IPS-20b (cell line): Measurements from ENCODE around the gene SRPK1.

ENCODE experiments used
- H3K27ac ChIP-seq: one replicate; pipeline ENCODE4 v1.5.1; 2013; ENCODE audit warnings: low read length
- H3K27me3 ChIP-seq: 2 replicates; pipeline ENCODE4 v1.6.1; 2013; ENCODE audit warnings: mild to moderate bottlenecking, low read length, inconsistent platforms; ENCODE audit not compliant: insufficient read depth
- H3K36me3 ChIP-seq: 2 replicates; pipeline ENCODE4 v1.6.1; 2013; ENCODE audit warnings: low read depth, mild to moderate bottlenecking, inconsistent platforms, low read length, moderate library complexity; ENCODE audit not compliant: insufficient read depth
- H3K4me1 ChIP-seq: 2 replicates; pipeline ENCODE4 v1.6.1; 2013; ENCODE audit warnings: mild to moderate bottlenecking, control low read depth, inconsistent platforms, low read length, moderate library complexity; ENCODE audit not compliant: insufficient read depth
- H3K4me3 ChIP-seq: 2 replicates; pipeline ENCODE4 v1.5.1; 2013; ENCODE audit warnings: mild to moderate bottlenecking, low read length, inconsistent platforms
- H3K9ac ChIP-seq: 2 replicates; pipeline ENCODE4 v1.6.1; 2013; ENCODE audit warnings: low read depth, mild to moderate bottlenecking, inconsistent platforms, low read length, moderate library complexity
- H3K9me3 ChIP-seq: 2 replicates; pipeline ENCODE4 v1.6.1; 2013; ENCODE audit warnings: mild to moderate bottlenecking, low read depth, low read length, inconsistent platforms; ENCODE audit not compliant: insufficient read depth

SRPK1 gene

DNA sequence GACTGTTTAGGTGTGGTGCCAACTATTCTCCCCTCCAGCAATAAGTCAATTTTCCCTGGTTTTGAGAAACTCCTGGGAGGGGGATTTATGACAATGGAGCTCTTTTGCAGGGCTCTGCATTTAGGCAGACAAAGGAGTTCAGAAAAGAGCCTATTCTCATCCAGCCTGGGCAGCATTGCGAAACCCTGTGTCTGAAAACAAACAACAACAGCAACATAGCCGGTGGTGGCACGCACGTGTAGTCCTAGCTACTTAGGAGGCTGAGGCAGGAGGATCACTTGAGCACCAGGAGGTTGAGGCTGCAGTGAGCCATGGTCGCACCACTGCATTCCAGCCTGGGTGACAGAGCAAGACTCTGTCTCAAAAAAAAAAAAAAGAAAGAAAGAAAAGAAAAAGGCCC is 130.2 kb downstream of the SRPK1 start:
- H3K4me1 ChIP-seq = no peaks in the 10 kb centered on the region

DNA sequence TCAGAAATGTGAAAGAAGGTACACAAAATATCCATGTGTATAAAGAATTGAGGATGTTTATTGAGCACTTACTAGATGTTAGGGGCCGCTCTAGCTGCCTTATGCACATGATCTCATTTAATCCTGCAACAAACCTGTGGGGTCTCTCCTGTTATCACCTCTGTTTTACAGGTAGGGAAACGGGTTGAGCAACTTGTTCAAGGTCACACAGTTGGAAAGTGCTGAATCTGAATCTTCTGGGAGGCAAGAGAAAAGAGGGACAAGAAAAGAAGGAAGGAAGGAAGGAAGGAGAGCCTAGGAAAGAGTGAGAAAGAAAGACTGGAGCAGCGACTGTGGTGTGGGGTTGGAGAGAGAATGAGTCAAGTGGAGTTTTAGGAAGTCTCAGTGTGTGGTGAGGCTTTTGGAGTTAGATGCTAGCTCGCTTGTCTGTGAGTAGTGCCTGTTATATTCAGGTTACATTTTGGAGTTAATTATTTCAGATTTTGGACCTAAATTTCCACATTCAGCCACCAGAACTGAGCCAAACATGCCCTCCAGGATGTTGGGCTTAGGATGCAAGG is 132.4 kb downstream of the SRPK1 start:
- no peaks in the 10 kb centered on the region for H3K36me3 ChIP-seq
- H3K27ac ChIP-seq = no peak overlapping the region
- peaks cover 5% of the 10 kb centered on the region for H3K27me3 ChIP-seq
- no peaks in the 10 kb centered on the region for H3K9me3 ChIP-seq
- no peaks in the 10 kb centered on the region for H3K4me1 ChIP-seq
- no peak overlapping the region for H3K4me3 ChIP-seq
- no peak overlapping the region for H3K9ac ChIP-seq

More for the DNA sequence above, 130.2 kb downstream of the SRPK1 start:
- Histone ChIP-seq H3K36me3 (no peaks in the 10 kb centered on the region), H3K27me3 (peaks cover 5% of the 10 kb centered on the region), H3K9ac (no peak overlapping the region), H3K9me3 (no peaks in the 10 kb centered on the region), H3K4me3 (no peak overlapping the region), H3K27ac (no peak overlapping the region)

DNA sequence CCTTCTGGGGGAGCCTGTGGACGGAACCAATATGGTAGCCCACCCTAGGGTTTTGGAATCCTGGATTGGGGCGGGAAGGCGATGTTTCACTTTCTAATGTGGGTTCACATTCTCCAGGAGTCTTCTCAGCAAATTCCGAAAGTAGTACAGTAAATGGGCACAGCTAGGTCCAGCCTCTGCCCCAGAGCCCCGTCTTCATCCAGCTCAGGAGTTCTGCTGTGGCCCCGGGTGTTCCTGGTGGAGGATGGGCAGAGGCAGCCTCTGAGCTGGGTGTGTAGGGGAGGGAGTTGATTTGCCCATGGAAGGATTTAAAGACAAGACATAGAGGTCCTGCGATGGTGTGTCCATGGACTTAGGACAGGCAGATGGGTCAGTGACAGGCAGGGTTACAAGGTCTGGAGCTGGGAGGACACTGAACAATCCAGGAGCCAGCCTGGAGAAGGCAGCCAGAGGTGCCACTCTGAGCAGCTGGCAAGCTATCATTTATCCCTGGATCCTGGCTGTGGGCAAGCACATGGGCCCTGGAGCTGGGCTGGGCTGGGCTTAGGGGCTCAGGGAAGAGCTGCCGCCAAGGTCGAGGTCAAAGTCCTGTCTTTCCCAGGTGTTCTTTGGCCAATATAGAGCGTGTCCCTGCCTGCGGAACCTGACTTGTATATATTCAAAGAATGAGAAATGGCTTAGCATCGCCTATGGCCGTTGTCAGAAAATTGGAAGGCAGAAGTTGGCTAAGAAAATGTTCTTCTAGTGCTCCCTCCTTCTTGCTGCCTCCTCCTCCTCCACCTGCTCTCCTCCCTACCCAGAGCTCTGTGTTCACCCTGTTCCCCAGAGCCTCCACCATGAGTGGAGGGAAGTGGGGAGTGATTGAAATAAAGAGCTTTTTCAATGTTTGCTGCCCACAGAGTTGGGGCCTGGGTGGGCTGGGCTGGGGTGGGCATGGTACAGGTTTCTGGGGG is 133.4 kb downstream of the SRPK1 start:
- Histone ChIP-seq H3K4me1 (no peaks in the 10 kb centered on the region), H3K9ac (no peak overlapping the region), H3K27me3 (peaks cover 5% of the 10 kb centered on the region), H3K27ac (no peak overlapping the region), H3K9me3 (no peaks in the 10 kb centered on the region), H3K36me3 (no peaks in the 10 kb centered on the region), H3K4me3 (no peak overlapping the region)

DNA sequence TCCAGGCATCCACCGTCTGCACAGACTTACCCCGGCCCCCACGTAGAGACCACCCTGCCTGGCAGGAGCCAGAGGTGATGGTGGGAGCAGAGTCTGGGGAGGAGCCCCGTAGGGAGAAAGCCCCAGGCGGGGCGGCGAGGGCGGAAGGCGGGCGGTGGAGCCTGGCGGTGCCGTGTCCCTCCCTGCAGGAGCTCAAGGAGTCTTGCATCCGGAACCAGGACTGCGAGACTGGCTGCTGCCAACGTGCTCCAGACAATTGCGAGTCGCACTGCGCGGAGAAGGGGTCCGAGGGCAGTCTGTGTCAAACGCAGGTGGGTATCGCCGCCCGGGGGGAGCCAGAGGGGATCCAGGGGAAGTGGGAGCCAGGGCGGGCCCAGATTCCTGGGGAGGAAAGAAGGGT is 134.1 kb downstream of the SRPK1 start:
- no peaks in the 10 kb centered on the region for H3K9me3 ChIP-seq
- H3K9ac ChIP-seq = no peak overlapping the region
- no peaks in the 10 kb centered on the region for H3K4me1 ChIP-seq
- no peak overlapping the region for H3K27ac ChIP-seq
- H3K36me3 ChIP-seq = no peaks in the 10 kb centered on the region
- H3K27me3 ChIP-seq = peaks cover 5% of the 10 kb centered on the region
- no peak overlapping the region for H3K4me3 ChIP-seq

DNA sequence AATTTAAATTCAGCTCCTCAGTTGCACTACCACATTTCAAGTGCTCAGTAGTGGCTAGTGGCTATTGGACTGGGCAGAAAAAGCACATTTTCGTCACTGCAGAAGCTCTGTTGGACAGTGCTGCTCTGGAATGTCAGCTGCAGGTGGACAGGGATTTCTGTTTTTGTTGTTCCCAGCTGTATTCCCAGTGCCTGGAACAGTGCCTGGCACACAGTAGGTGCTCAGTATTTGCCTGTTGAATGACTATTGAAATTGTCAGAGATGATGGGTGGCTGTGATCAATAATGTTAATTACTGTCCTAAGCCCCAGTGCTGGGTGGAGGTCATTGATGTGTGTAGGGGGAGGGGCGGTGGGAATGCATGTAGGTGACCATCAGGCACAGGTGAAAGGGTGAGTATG is 134.6 kb downstream of the SRPK1 start:
- Histone ChIP-seq H3K27me3 (peaks cover 5% of the 10 kb centered on the region), H3K4me3 (no peak overlapping the region), H3K27ac (no peak overlapping the region), H3K4me1 (no peaks in the 10 kb centered on the region), H3K9ac (no peak overlapping the region), H3K36me3 (no peaks in the 10 kb centered on the region), H3K9me3 (no peaks in the 10 kb centered on the region)

DNA sequence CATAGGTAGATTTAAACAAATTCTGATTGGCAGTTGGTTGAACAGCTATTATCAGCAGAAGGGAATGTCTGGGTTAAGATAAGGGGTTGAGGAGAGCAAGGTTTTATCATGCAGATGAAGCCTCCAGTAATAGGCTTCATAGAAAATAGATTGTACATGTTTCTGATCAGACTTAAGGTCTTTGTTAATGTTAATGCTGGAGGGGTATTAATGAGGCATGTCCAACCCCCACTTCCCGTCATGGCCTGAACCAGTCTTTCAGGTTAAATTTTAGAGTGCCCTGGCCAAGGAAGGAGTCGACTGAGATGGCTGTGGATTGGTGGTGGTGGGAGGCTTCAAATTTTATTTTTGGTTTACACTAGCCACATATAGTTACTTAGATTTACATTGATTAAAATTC is 136.7 kb downstream of the SRPK1 start:
- H3K4me3 ChIP-seq = no peak overlapping the region
- H3K9me3 ChIP-seq = no peaks in the 10 kb centered on the region
- H3K27me3 ChIP-seq = peaks cover 5% of the 10 kb centered on the region
- no peak overlapping the region for H3K27ac ChIP-seq
- H3K4me1 ChIP-seq = no peaks in the 10 kb centered on the region
- no peaks in the 10 kb centered on the region for H3K36me3 ChIP-seq
- no peak overlapping the region for H3K9ac ChIP-seq
